Fibroblast of gingiva (primary cell): ENCODE measurements around the gene HRAS.

Experiments used
- DNase-seq: peaks from one replicate; pipeline ENCODE4 v3.0.0-alpha.2; 2011; ENCODE audit warnings: low read depth

HRAS gene

GRCh38 chr11:494761-495536 lies 40.4 kb downstream of the HRAS start:
- no peak for DNase-seq

- no peak for DNase-seq
These were observed 42.7 kb downstream of the HRAS start for GRCh38 chr11:492427-493226.

GRCh38 chr11:491358-491757 lies 44.0 kb downstream of the HRAS start:
- no peak for DNase-seq

- no peak for DNase-seq
These were observed 44.5 kb downstream of the HRAS start for GRCh38 chr11:490930-491260.

DNA sequence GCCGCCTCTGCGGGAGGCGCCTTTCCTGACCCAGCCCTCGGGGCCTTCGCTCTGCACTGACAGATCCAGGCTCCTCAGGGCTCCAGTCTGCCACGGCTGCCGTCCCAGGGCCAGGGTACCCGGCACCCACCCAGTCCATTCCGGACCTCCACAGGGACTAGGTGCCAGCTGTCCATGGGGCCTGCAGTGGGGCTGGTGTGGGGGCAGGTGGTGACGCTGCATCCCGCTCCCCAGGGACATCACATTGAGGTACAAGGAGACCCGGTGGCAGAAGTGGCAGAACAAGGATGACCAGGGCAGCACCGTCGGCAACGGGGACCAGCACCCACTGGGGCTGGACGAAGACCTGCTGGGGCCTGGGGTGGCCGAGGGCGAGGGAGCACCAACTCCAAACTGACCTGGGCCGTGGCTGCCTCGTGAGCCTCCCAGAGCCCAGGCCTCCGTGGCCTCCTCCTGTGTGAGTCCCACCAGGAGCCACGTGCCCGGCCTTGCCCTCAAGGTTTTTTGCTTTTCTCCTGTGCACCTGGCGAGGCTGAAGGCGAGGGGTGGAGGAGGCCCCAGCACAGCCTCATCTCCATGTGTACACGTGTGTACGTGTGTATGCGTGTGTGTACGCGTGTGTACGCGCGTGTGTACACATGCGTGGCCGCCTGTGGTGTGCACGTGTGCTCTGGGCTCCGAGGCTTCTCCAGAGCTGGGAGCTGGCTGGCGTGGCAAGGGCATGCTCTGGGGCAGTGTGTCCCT lies 45.0 kb downstream of the HRAS start:
- DNase-seq, result no peak

DNA sequence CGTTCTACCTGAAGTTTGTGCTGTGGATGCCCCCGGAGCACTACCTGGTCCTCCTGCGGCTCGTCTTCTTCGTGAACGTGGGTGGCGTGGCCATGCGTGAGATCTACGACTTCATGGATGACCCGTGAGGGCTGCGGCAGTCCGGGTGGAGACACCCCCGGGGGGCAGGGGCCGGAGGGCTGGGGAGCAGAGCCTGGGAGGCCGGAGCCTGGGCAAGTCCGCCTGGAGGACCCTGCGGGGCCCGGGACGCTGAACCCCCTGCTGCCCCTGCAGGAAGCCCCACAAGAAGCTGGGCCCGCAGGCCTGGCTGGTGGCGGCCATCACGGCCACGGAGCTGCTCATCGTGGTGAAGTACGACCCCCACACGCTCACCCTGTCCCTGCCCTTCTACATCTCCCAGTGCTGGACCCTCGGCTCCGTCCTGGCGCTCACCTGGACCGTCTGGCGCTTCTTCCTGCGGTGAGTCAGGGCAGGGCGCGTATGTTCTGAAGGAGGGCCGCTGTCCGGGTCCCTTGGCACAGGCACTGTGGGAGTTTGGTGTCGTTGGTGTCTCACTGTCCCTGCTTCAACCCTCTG lies 45.7 kb downstream of the HRAS start:
- no peak for DNase-seq

DNA sequence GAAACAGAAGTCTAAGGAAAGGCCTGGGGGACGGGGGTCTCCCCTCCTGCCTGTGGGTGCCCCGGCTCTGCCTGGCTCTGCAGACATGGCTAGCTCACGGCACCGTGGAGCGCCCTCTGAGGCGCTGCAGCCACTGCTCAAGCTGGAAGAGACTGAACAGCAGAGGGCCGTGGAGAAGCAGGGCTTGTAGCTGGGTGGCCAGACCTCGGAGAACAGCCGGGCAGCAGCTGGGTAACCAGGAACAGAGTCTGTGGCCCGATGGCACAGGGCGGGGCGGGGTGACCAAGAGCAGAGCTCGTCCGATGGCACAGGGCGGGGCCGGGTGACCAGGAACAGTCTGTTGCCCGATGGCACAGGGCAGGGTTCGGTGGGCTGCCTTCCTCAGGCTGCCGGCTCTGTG lies 46.4 kb downstream of the HRAS start:
- no peak for DNase-seq

DNA sequence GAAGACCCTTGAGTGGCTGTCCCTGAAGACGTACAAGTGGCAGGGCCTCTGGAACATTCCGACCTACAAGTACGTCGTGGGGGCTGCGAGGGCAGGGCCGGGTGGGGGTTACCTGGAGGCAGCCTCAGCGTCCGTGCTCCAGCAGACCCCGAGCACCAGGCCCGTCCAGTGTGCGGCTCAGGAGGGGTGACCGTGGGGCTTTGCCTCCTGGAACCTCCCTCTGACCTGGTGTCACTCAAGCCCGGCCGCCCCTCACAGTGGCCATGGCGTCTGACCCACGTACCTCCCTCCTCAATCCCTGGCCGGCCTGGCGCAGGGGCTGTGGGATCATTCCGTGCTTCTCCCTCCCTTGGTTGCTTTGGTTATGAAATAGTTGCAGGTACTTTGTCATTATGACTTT lies 46.8 kb downstream of the HRAS start:
- DNase-seq, result no peak

GRCh38 chr11:488062-488461 lies 47.3 kb downstream of the HRAS start:
- no peak for DNase-seq

DNA sequence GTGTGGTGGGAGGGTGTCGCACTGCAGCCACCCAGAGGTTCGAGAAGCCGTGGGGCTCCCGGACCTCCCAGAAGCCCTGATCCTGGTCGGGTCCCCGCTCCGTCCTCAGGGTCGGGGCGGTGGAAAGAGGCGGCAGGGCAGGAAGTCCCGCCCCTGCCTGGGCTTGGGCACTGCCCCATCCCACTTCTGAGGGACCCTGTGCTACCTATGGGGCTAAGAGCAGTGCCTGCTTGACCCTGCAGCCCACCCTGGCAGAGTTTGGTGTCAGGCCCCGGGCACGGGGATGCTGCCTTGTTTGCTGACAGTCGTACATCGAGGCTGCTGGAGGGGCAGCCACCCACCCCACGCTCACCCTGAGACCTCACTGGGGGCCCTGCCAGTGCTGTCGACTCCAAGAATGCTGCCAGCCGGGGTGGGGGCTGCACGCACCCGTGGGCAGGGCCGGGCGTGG lies 47.8 kb downstream of the HRAS start:
- no peak for DNase-seq

DNA sequence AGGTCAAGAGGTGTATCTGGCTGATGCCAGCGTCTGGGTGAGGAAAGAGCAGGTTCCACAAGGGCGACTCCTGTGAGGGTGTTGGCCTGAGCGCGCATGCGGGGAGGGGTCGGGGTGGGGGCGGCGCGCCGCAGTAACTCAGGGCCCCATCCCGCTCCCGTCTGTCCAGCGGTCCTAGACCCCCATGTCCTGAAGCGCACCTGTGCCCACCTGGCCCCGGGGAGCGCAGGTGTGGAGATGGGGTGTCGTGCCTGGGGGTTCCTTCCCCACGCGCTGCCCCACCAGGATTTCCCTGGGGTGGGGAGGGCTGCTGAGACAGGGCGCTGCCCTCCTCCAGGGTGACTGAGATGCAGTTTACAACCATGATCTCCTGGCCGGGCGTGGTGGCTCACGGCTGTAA lies 49.2 kb downstream of the HRAS start:
- DNase-seq, result no peak

- DNase-seq, result no peak
These were observed 50.8 kb downstream of the HRAS start for GRCh38 chr11:484616-485015.
